Activated CD8-positive, alpha-beta T cell treated with anti-CD3 and anti-CD28 coated beads for 36 hours (primary cell): Measurements from ENCODE around the gene CSPG4. TPM values are rescaled to one million over a fixed set of nuclear protein-coding genes. Genes with fewer than 3 reads are reported as not detected.

Experiments used
- ATAC-seq: fragments of 200-7000 bp; cut with Tn5 transposase; one replicate; pipeline ENCODE4 v1.10.0; 2021; ENCODE audit warnings: mild to moderate bottlenecking, moderate library complexity
- CTCF ChIA-PET: fragments of 350-600 bp; sonication (Branson Sonifier 250); formaldehyde crosslinking; loops from one replicate; lab custom pipeline; 2021; ENCODE audit warnings: antibody characterized with exemption; lab: Charles Lee
- POLR2A ChIA-PET: fragments of 350-600 bp; sonication (Branson Sonifier 250); formaldehyde crosslinking; loops from one replicate; lab custom pipeline; 2021; ENCODE audit warnings: antibody characterized with exemption; lab: Charles Lee
- DNase-seq: peaks from one replicate; pipeline ENCODE4 v3.0.0-alpha.2; 2020
- H3K27ac Mint-ChIP-seq: one replicate; pipeline ENCODE4 v1.8.0; 2021; ENCODE audit warnings: mild to moderate bottlenecking, mixed read lengths
- H3K27me3 Mint-ChIP-seq: one replicate; pipeline ENCODE4 v1.8.0; 2021; ENCODE audit warnings: mixed read lengths
- H3K36me3 Mint-ChIP-seq: one replicate; pipeline ENCODE4 v1.8.0; 2021; ENCODE audit warnings: low read depth, mixed read lengths
- H3K4me1 Mint-ChIP-seq: one replicate; pipeline ENCODE4 v1.8.0; 2021; ENCODE audit warnings: low read depth, mixed read lengths
- H3K4me3 Mint-ChIP-seq: one replicate; pipeline ENCODE4 v1.8.0; 2021; ENCODE audit warnings: mild to moderate bottlenecking, moderate library complexity, mixed read lengths
- H3K9me3 Mint-ChIP-seq: one replicate; pipeline ENCODE4 v1.8.0; 2021; ENCODE audit warnings: mixed read lengths
- CTCF ChIP-seq: fragments of 200-600 bp; IDR thresholded peaks from one replicate; pipeline ENCODE4 v1.8.0; 2022; ENCODE audit warnings: antibody characterized with exemption, mild to moderate bottlenecking
- intact Hi-C: fragments of 100-400 bp; cut with micrococcal nuclease; formaldehyde crosslinking; loops from one replicate; pipeline ENCODE4 v1.10.0; 2022
- total RNA-seq, 2 experiments: library from RNA; stranded (reverse); gene quantifications; one replicate each; pipeline ENCODE4 v1.2.3, GENCODE V29; 2021

CSPG4 gene
- total RNA-seq, 2 experiments from 2014 or later = not detected

- ATAC-seq (no peak), DNase-seq (no peak)
- no peaks in the 10 kb centered on the region for H3K36me3 Mint-ChIP-seq
- no peak overlapping the region for H3K4me3 Mint-ChIP-seq
- H3K27ac Mint-ChIP-seq = no peak overlapping the region
- intact Hi-C loops = no loop called here
- no peaks in the 10 kb centered on the region for H3K27me3 Mint-ChIP-seq
- no peaks in the 10 kb centered on the region for H3K9me3 Mint-ChIP-seq
- ChIA-PET CTCF (interaction anchor here (2.2 kb wide), 1 partner anchor 15 kb away, joined by 8 read pairs; the partner anchor contains the start of gene SNX33), POLR2A (interaction anchor here (1.3 kb wide), 1 partner anchor 22 kb away, joined by 3 read pairs; the partner anchor contains the start of gene IMP3)
- no peaks in the 10 kb centered on the region for H3K4me1 Mint-ChIP-seq
- TF ChIP-seq CTCF = no peak
These were observed 50.9 kb downstream of the CSPG4 start for GRCh38 chr15:75661756-75662140.

GRCh38 chr15:75661100-75661755 lies 51.4 kb downstream of the CSPG4 start:
- no peaks in the 10 kb centered on the region for H3K9me3 Mint-ChIP-seq

GRCh38 chr15:75659928-75660645 lies 52.6 kb downstream of the CSPG4 start:
- H3K27me3 Mint-ChIP-seq = no peaks in the 10 kb centered on the region
- no peaks in the 10 kb centered on the region for H3K4me1 Mint-ChIP-seq
- ChIA-PET POLR2A (no interaction called here), CTCF (interaction anchor here (2.2 kb wide), 1 partner anchor 13 kb away, joined by 8 read pairs; the partner anchor contains the start of gene SNX33)
- H3K36me3 Mint-ChIP-seq = no peaks in the 10 kb centered on the region
- no peak for TF ChIP-seq CTCF
- DNase-seq (no peak), ATAC-seq (no peak)
- H3K27ac Mint-ChIP-seq = no peak overlapping the region
- intact Hi-C loops = no loop called here
- no peak overlapping the region for H3K4me3 Mint-ChIP-seq
- H3K9me3 Mint-ChIP-seq = no peaks in the 10 kb centered on the region

More at GRCh38 chr15:75661100-75661755, 51.4 kb downstream of the CSPG4 start:
- H3K27me3 Mint-ChIP-seq = no peaks in the 10 kb centered on the region
- no peak for DNase-seq
- H3K36me3 Mint-ChIP-seq = no peaks in the 10 kb centered on the region
- intact Hi-C loops = no loop called here
- no peak overlapping the region for H3K27ac Mint-ChIP-seq
- TF ChIP-seq CTCF = no peak
- CTCF ChIA-PET = interaction anchor here (2.2 kb wide), 1 partner anchor 14 kb away, joined by 8 read pairs; the partner anchor contains the start of gene SNX33
- ATAC-seq = no peak
- H3K4me3 Mint-ChIP-seq = no peak overlapping the region
- H3K4me1 Mint-ChIP-seq = no peaks in the 10 kb centered on the region
- POLR2A ChIA-PET = interaction anchor here (1.3 kb wide), 1 partner anchor 21 kb away, joined by 3 read pairs; the partner anchor contains the start of gene IMP3

GRCh38 chr15:75659141-75659771 lies 53.4 kb downstream of the CSPG4 start:
- Mint-ChIP-seq H3K4me3 (no peak overlapping the region), H3K4me1 (no peaks in the 10 kb centered on the region), H3K27ac (no peak overlapping the region), H3K9me3 (no peaks in the 10 kb centered on the region), H3K36me3 (no peaks in the 10 kb centered on the region), H3K27me3 (no peaks in the 10 kb centered on the region)
- no peak for DNase-seq
- no peak for TF ChIP-seq CTCF
- CTCF ChIA-PET = interaction anchor here (0.9 to 2.2 kb wide), 2 partner anchors 12 kb away, joined by 3 to 8 read pairs; partner anchors contain the start of gene SNX33
- POLR2A ChIA-PET = interaction anchor here (0.5 kb wide), 1 partner anchor 167 kb away, joined by 3 read pairs; no protein-coding TSS in a partner anchor
- intact Hi-C loops = no loop called here
- no peak for ATAC-seq
